BJ (cell line): ENCODE data around the gene RHBDF2. TPM values are rescaled to one million over a fixed set of nuclear protein-coding genes. Genes with fewer than 3 reads are reported as not detected.

Experiments used
- CTCF ChIA-PET: fragments of 350-600 bp; formaldehyde crosslinking; extraction: SDS; loops from one replicate; lab custom pipeline; 2021; ENCODE audit warnings: antibody characterized with exemption, inconsistent platforms; lab: Yijun Ruan, JAX
- POLR2A ChIA-PET: fragments of 300-600 bp; sonication (Branson Sonifier 250); formaldehyde crosslinking; extraction: SDS; loops from one replicate; lab custom pipeline; 2021; ENCODE audit warnings: antibody characterized with exemption; lab: Charles Lee
- DNase-seq: peaks from one replicate; pipeline ENCODE4 v3.0.0-alpha.2; 2011; ENCODE audit warnings: low read depth
- H3K27me3 ChIP-seq: 2 replicates; pipeline ENCODE4 v1.6.0; 2011; ENCODE audit warnings: low read length; ENCODE audit not compliant: control insufficient read depth, insufficient read depth
- H3K36me3 ChIP-seq: 2 replicates; pipeline ENCODE4 v1.5.1; 2011; ENCODE audit warnings: low read length; ENCODE audit not compliant: control insufficient read depth, insufficient read depth
- H3K4me3 ChIP-seq: 2 replicates; pipeline ENCODE4 v1.5.1; 2011; ENCODE audit warnings: low read depth, mild to moderate bottlenecking, control low read depth, low read length
- polyA plus RNA-seq: library from polyadenylated mRNA; depleted of rRNA; stranded (reverse); fragments of >200 nt; gene quantifications from 2 replicates; pipeline ENCODE4 v1.2.3, GENCODE V29; 2011
- TF ChIP-seq, protein P1 (sequence below): IDR thresholded peaks from 2 replicates; pipeline ENCODE4 v1.5.1; 2011; ENCODE audit warnings: low read depth, mild to moderate bottlenecking, control low read depth, inconsistent platforms, low read length, moderate library complexity; ENCODE audit not compliant: insufficient read depth

The RHBDF2 gene
- polyA plus RNA-seq, 1 experiment = 8.9 TPM

DNA sequence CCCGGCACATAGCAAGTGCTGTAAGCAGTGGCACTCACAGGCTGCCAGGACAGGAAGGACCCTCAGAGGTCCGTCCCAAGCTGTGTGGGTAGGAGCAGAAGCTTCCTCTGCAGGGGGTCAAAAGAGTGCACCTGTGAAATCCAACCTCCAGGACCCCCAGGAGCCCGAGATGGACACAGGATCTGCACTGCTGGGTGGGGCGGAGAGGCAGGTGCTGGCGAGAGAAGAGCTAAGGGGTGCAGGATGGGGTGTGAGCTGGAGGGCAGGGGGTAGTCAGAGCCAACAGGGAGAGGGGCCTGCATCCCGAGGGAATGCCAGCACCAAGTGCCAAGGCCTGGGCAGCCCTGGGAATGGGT, 34.5 kb downstream of the RHBDF2 start:
- H3K4me3 ChIP-seq = no peak overlapping the region
- peaks cover 3% of the 10 kb centered on the region; the same call in 1 of the 2 replicates for H3K36me3 ChIP-seq
- no peak for DNase-seq
- 0 out of 2 replicates have a peak, but pooled peaks cover 2% of the 10 kb centered on the region for H3K27me3 ChIP-seq
- ChIA-PET CTCF (interaction anchor here (0.9 to 17.7 kb wide), 14 partner anchors 8 to 235 kb away, joined by 3 to 442 read pairs (median 6); partner anchors contain the start of genes RHBDF2 and UBE2O), POLR2A (interaction anchor here (0.6 kb wide), 1 partner anchor 264 kb away, joined by 3 read pairs; no protein-coding TSS in a partner anchor)
- TF ChIP-seq, protein P1, sequence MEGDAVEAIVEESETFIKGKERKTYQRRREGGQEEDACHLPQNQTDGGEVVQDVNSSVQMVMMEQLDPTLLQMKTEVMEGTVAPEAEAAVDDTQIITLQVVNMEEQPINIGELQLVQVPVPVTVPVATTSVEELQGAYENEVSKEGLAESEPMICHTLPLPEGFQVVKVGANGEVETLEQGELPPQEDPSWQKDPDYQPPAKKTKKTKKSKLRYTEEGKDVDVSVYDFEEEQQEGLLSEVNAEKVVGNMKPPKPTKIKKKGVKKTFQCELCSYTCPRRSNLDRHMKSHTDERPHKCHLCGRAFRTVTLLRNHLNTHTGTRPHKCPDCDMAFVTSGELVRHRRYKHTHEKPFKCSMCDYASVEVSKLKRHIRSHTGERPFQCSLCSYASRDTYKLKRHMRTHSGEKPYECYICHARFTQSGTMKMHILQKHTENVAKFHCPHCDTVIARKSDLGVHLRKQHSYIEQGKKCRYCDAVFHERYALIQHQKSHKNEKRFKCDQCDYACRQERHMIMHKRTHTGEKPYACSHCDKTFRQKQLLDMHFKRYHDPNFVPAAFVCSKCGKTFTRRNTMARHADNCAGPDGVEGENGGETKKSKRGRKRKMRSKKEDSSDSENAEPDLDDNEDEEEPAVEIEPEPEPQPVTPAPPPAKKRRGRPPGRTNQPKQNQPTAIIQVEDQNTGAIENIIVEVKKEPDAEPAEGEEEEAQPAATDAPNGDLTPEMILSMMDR = no peak

DNA sequence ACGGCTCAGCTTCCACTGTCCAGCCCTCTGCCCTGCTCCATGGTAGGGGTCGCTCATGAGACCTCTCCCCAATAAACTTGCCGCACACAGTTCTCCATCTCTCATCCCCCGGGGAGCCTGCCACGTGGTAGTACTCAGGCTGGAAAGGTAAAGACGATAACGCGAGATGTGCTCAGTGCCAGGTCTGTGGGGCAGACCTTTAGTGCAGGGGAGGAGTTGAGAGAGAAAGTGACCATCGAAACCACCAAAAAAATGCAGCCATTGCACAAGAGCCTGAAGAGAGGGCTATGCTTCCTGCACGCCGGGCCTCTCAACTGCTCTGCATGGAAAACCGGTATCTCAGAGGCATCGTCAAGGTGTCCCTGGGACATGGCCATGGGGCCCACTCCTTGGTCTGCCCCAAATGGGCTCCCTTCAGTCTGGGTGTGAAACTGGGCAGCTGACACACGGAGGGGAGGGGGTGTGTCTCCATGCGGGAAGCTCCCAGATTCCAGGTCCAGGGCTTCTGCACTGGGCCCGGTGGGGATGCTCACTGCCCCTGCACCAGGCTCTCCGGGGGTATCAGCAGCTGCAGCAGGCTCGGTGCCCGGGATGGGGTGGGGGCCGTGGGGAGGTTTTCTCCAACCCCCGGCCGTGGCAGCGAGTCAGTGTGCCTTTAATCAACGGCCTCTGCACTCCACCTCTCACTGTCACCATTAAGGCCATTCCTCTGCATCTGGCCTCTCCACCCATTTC, 38.5 kb downstream of the RHBDF2 start:
- ChIA-PET POLR2A (no interaction called here), CTCF (interaction anchor here (0.9 to 17.7 kb wide), 6 partner anchors 11 to 84 kb away, joined by 3 to 442 read pairs (median 3); partner anchors contain the start of gene RHBDF2)
- Histone ChIP-seq H3K36me3 (no peaks in the 10 kb centered on the region), H3K4me3 (no peak overlapping the region), H3K27me3 (0 out of 2 replicates have a peak, but pooled peaks cover 3% of the 10 kb centered on the region)
- TF ChIP-seq, protein P1 = no peak
- no peak for DNase-seq

DNA sequence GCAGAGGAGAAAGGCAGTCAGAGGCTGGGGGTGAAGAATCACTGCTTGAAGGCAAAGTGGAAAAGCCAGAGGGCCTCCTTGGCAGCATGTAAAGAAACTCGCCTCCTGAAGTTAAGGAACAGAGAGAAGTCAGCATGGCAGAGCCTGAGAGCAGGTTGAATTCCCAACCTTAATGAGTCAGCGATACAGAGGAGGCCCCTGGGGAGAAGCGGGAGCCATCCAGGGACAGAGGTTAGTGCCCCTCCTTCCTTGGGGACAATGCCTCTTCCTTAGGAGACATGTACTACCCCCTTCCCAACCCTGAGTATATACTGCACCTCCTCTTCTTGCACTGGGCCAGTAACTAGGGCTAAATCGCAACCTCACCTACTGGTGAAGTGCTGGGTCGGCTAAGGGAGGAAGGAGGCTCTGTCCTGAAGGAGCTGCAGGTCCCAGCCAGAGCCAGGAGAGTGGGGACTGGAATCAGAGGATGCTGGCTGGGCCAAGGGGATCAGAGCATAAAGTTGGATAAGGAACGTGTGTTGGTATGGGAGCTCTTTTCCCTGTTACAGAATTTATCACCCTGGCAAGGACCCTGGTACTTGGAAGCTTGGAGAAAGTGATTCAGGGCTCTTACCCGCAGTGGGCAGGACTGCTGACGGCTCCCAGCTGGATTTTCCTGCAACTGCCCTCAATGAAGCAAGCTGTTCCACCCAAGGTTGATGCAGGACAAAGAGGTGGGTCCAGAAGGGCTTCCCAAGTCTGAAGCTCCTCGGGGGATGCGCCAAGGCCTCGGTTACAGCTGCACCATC, 39.3 kb downstream of the RHBDF2 start:
- Histone ChIP-seq H3K36me3 (no peaks in the 10 kb centered on the region), H3K27me3 (peaks cover 5% of the 10 kb centered on the region; the same call in 1 of the 2 replicates), H3K4me3 (no peak overlapping the region)
- DNase-seq = no peak
- ChIA-PET POLR2A (no interaction called here), CTCF (interaction anchor here (0.9 to 17.7 kb wide), 5 partner anchors 12 to 61 kb away, joined by 3 to 442 read pairs (median 4); partner anchors contain the start of gene RHBDF2)
- TF ChIP-seq, protein P1 = no peak

DNA sequence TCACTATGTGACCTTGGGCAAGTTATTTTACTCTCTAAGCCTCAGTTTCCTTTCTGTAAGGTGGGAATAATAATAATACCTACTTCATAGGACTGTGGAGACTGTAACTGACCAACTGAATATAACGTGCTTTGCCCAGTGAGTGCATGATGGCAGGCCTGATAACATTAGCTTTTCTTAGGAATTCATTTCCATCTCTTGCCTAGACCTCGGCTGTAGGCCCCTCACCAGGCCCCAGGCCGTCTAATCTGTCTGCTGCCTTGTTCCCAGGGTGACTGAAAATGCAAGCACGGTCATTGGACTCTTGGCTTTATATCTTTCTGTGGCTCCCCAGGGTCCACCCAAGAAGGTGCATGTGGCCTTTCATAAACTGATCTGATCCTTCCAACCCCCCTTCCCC, 41.5 kb downstream of the RHBDF2 start:
- Histone ChIP-seq H3K36me3 (no peaks in the 10 kb centered on the region), H3K4me3 (no peak overlapping the region), H3K27me3 (peaks cover 5% of the 10 kb centered on the region; the same call in 1 of the 2 replicates)
- ChIA-PET POLR2A (no interaction called here), CTCF (interaction anchor here (0.6 to 17.7 kb wide), 21 partner anchors 9 to 338 kb away, joined by 3 to 442 read pairs (median 4); partner anchors contain the start of gene RHBDF2)
- TF ChIP-seq, protein P1 = no peak
- DNase-seq = no peak
